CD4-positive, alpha-beta T cell (primary cell): ENCODE measurements around the gene KRTAP5-4. TPM values are rescaled to one million over a fixed set of nuclear protein-coding genes. Genes with fewer than 3 reads are reported as not detected.

Experiments
- ATAC-seq: fragments of 200-7000 bp; cut with Tn5 transposase; one replicate; pipeline ENCODE4 v1.10.0; 2022; ENCODE audit warnings: mild to moderate bottlenecking; ENCODE audit not compliant: poor library complexity
- CTCF ChIA-PET: fragments of 350-600 bp; sonication (Branson Sonifier 250); formaldehyde crosslinking; loops from one replicate; lab custom pipeline; 2021; ENCODE audit warnings: antibody characterized with exemption, inconsistent platforms; lab: Charles Lee
- POLR2A ChIA-PET: fragments of 350-600 bp; sonication (Branson Sonifier 250); formaldehyde crosslinking; loops from one replicate; lab custom pipeline; 2021; ENCODE audit warnings: antibody characterized with exemption, inconsistent platforms; lab: Charles Lee
- DNase-seq, 14 experiments: peaks; one replicate each; pipeline ENCODE4 v3.0.0-alpha.2; 2013 to 2020; ENCODE audit warnings: mixed read lengths in 2 of 14
- H3K27ac ChIP-seq, 2 donors: one replicate each; pipeline versions ENCODE4 v1.5.1 to v1.7.0; 2013; ENCODE audit warnings: low read length in 2 of 2, low read depth in 1 of 2, mild to moderate bottlenecking in 1 of 2
- H3K27me3 ChIP-seq, 2 experiments: 1 replicate in 1 of 2; 2 replicates in 1 of 2; pipeline versions ENCODE4 v1.6.1 to v1.7.0; 2013; ENCODE audit warnings: low read length in 2 of 2, control low read depth in 1 of 2, mild to moderate bottlenecking in 1 of 2, moderate library complexity in 1 of 2; ENCODE audit not compliant: insufficient read depth in 2 of 2, control insufficient read depth in 1 of 2
- H3K36me3 ChIP-seq: one replicate; pipeline ENCODE4 v1.6.1; 2013; ENCODE audit warnings: low read length, control low read depth; ENCODE audit not compliant: insufficient read depth
- H3K4me1 ChIP-seq: one replicate; pipeline ENCODE4 v1.6.1; 2013; ENCODE audit warnings: low read length, control low read depth; ENCODE audit not compliant: insufficient read depth
- H3K4me3 ChIP-seq: one replicate; pipeline ENCODE4 v1.5.1; 2013; ENCODE audit warnings: mild to moderate bottlenecking, low read length, moderate library complexity
- H3K9me3 ChIP-seq, 2 experiments: 1 replicate in 1 of 2; 2 replicates in 1 of 2; pipeline versions ENCODE4 v1.6.1 to v1.7.0; 2013; ENCODE audit warnings: low read length in 2 of 2, mild to moderate bottlenecking in 2 of 2, control low read depth in 1 of 2, moderate library complexity in 1 of 2; ENCODE audit not compliant: control insufficient read depth in 1 of 2, insufficient read depth in 1 of 2
- H3K27ac Mint-ChIP-seq: one replicate; pipeline ENCODE4 v1.8.0; 2020; ENCODE audit warnings: mixed read lengths
- H3K27me3 Mint-ChIP-seq: one replicate; pipeline ENCODE4 v1.8.0; 2021; ENCODE audit warnings: mixed read lengths
- H3K36me3 Mint-ChIP-seq: one replicate; pipeline ENCODE4 v1.8.0; 2021; ENCODE audit warnings: low read depth, mixed read lengths
- H3K4me1 Mint-ChIP-seq: one replicate; pipeline ENCODE4 v1.8.0; 2021; ENCODE audit warnings: low read depth, mixed read lengths
- H3K4me3 Mint-ChIP-seq: one replicate; pipeline ENCODE4 v1.8.0; 2020; ENCODE audit warnings: mild to moderate bottlenecking, mixed read lengths
- H3K9me3 Mint-ChIP-seq: one replicate; pipeline ENCODE4 v1.8.0; 2020; ENCODE audit warnings: mixed read lengths
- CTCF ChIP-seq: fragments of 200-600 bp; IDR thresholded peaks from one replicate; pipeline ENCODE4 v1.8.0; 2022; ENCODE audit warnings: antibody characterized with exemption, mild to moderate bottlenecking
- intact Hi-C, 2 experiments: fragments of 100-400 bp; cut with DNase I in 1 of 2; cut with micrococcal nuclease in 1 of 2; formaldehyde crosslinking; loops; one replicate each; pipeline versions ENCODE4 v1.15.1 to v1.9.0; 2023 to 2025; cut with DNase I, micrococcal nuclease
- total RNA-seq, 174 experiments: library from RNA in 2 of 174; stranded (reverse) in 2 of 174; gene quantifications; one replicate each; pipeline ENCODE4 v1.2.3 and lab custom pipeline; 2021 to 2026

Gene KRTAP5-4
- total RNA-seq, 2 experiments from 2014 or later: not detected

- H3K27me3 Mint-ChIP-seq: no peaks in the 10 kb centered on the region
- POLR2A ChIA-PET: interaction anchor here (0.6 to 3.2 kb wide), 4 partner anchors 17 to 370 kb away, joined by 4 to 22 read pairs (median 4); partner anchors contain the start of gene LSP1
Measured at GRCh38 chr11:1572197-1573076, 49.5 kb downstream of the KRTAP5-4 start, which contains the start of gene DUSP8. Gene DUSP8 (minus strand): TSS chr11:1572271. CDS start chr11:1565826, 6,445 bp downstream.

DNA sequence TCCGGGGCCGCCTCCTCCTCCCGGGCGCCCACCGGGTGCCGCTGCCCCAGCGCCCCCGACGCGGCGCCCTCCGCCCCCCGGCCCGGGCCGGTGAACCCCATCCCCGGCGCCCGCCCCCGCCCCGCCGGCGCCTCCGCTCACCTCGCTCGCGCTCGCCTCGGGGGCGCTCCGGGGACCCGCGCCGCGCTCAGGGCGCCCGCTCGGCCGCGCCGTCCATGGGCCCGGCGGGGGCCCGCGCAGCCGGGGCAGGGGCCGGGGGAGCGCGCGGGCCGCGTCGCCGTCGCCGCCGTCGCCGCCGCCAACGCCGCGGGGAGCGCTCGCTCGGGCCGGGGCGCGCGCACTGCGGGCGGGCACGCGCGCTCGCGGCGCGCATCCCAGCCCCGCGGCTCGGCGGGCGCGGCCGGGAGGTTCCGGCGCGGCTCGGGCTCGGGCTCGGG is 50.2 kb downstream of the KRTAP5-4 start:
- no peak overlapping the region for H3K4me3 Mint-ChIP-seq
- H3K9me3 Mint-ChIP-seq: no peaks in the 10 kb centered on the region
- peaks cover 24% of the 10 kb centered on the region for H3K4me1 Mint-ChIP-seq
- no peaks in the 10 kb centered on the region for H3K36me3 Mint-ChIP-seq
- intact Hi-C loops: loop anchor here (2.0 to 10.0 kb wide), 7 partner anchors 119 to 727 kb away; partner anchors contain the start of genes AP2A2 (in 1 of the 2), CTSD (in 1 of the 2), POLR2L (in 1 of the 2) and TOLLIP (in 1 of the 2)
- no peak overlapping the region for H3K27ac Mint-ChIP-seq
- DNase-seq (no peak), ATAC-seq (peak; percentile 10)
- TF ChIP-seq CTCF: no peak
- no peaks in the 10 kb centered on the region for H3K27me3 Mint-ChIP-seq
- H3K27ac ChIP-seq: no peak overlapping the region
- H3K36me3 ChIP-seq: no peaks in the 10 kb centered on the region
- peaks cover 45% of the 10 kb centered on the region for H3K4me1 ChIP-seq
- H3K27me3 ChIP-seq: no peaks in the 10 kb centered on the region
- no peaks in the 10 kb centered on the region for H3K9me3 ChIP-seq
- ChIA-PET POLR2A (interaction anchor here (0.8 to 2.2 kb wide), 2 partner anchors 17 to 25 kb away, joined by 5 to 7 read pairs; no protein-coding TSS in a partner anchor), CTCF (no interaction called here)
- H3K4me3 ChIP-seq: no peak overlapping the region

More at GRCh38 chr11:1572197-1573076, 49.5 kb downstream of the KRTAP5-4 start, which contains the start of gene DUSP8:
- no peak for TF ChIP-seq CTCF
- peak; percentile 92 to 99 (median 94) for DNase-seq
- Mint-ChIP-seq H3K27ac (peak within 1 kb of the TSS; percentile 89), H3K4me3 (peak within 1 kb of the TSS; percentile 88), H3K36me3 (no peaks in the 10 kb centered on the region), H3K4me1 (peaks cover 24% of the 10 kb centered on the region), H3K9me3 (no peaks in the 10 kb centered on the region)
- Histone ChIP-seq H3K27ac (peak within 1 kb of the TSS; percentile 80 to 82), H3K36me3 (no peaks in the 10 kb centered on the region), H3K27me3 (no peaks in the 10 kb centered on the region), H3K9me3 (no peaks in the 10 kb centered on the region), H3K4me1 (peaks cover 45% of the 10 kb centered on the region), H3K4me3 (peak within 1 kb of the TSS; percentile 56)
- CTCF ChIA-PET: interaction anchor here (2.6 to 3.0 kb wide), 3 partner anchors 17 to 58 kb away, joined by 9 to 83 read pairs (median 22); no protein-coding TSS in a partner anchor
- peak; percentile 55 for ATAC-seq
- intact Hi-C loops: loop anchor here (2.0 to 10.0 kb wide), 7 partner anchors 120 to 728 kb away; partner anchors contain the start of genes AP2A2 (in 1 of the 2), CTSD (in 1 of the 2), POLR2L (in 1 of the 2) and TOLLIP (in 1 of the 2)

Other genes starting within 250 kb of the KRTAP5-4 start
- gene BRSK2, start 232.2 kb downstream of the KRTAP5-4 start, total RNA-seq: under 1 TPM; 0.22 to 0.55 TPM
- gene MOB2, start 135.4 kb downstream of the KRTAP5-4 start, total RNA-seq: 10 to 100 TPM; 37.0 to 38.3 TPM
- gene DUSP8, start 49.9 kb downstream of the KRTAP5-4 start, total RNA-seq: 10 to 100 TPM; 83.9 to 91.2 TPM
- not detected for gene KRTAP5-1, start 36.9 kb downstream of the KRTAP5-4 start, total RNA-seq
- not detected for gene KRTAP5-2, start 23.8 kb downstream of the KRTAP5-4 start, total RNA-seq
- gene KRTAP5-3, start 13.7 kb downstream of the KRTAP5-4 start, total RNA-seq: not detected
- gene KRTAP5-5, start 7.6 kb upstream of the KRTAP5-4 start, total RNA-seq: not detected
- gene KRTAP5-6, start 75.1 kb upstream of the KRTAP5-4 start, total RNA-seq: not detected
- gene IFITM10, start 128.5 kb upstream of the KRTAP5-4 start, total RNA-seq: 1 to 10 TPM; 1.7 TPM
- 10 to 100 TPM; 63.3 to 71.3 TPM for gene CTSD, start 141.8 kb upstream of the KRTAP5-4 start, total RNA-seq
- not detected for gene SYT8, start 212.9 kb upstream of the KRTAP5-4 start, total RNA-seq
- under 1 TPM in 1 of 2 experiments, not detected in 1; 0.50 TPM for gene TNNI2, start 216.8 kb upstream of the KRTAP5-4 start, total RNA-seq
- gene LSP1, start 230.9 kb upstream of the KRTAP5-4 start, total RNA-seq: 100 to 1,000 TPM; 228 to 232 TPM